ENCODE results near the gene IAPP. TPM values are rescaled to one million over a fixed set of nuclear protein-coding genes. Genes with fewer than 3 reads are reported as not detected.
"Not testable (repeated sequence)": the region's sequence is repeated elsewhere in the genome, so short reads cannot be mapped to it uniquely, and the experiment has no call there.

Gene IAPP
- total and polyA plus RNA-seq, 7 donors: 0.07 TPM; not detected in 6

DNA sequence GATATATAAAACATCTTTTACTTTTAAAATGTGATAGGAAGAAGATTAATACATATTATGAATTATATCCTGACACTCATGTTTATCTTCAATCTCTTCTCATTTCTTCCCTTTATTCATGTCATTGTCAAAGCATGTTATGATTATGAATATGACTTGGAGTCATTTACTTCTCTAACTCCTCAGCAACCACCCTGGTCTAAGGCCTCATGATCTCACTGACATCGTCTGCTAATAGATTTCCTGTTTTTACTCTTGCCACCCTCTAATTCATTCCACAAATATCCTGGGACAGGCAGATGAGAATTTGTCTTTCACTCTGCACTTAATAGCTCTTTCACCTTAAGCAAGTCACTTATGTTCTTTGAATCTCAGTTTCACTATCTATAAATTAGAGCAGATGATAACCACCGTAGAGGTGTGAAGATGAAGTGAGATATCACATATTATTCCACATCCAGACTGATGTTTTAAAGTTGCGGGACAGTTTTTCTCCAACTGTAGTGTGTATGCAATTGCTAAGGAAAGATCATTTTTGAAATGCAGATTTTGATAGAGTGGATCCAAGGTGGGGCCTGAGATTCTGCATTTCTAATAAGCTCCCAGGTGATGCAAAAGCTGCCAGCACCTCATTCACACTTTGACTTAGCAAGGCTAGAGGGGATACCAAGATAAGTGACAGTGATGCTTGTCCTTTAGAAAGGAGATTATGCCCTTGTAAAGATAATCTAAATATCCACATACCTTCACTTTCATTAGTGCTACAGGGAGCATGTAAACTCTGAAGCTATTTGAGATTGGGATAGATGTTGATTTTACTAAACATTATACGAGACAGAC is 3.3 kb upstream of the IAPP start:
- no peaks in the 10 kb centered on the region for H3K27me3 ChIP-seq (ENCODE audit: insufficient read depth in 3 of 3, low read length in 2 of 3)
- no peaks in the 10 kb centered on the region for H3K4me1 ChIP-seq
- WGBS, 3 donors: 59 to 69% (median 62%) methylated on average over 4 of the region's 4 CpGs
- no peaks in the 10 kb centered on the region for H3K36me3 ChIP-seq (ENCODE audit: insufficient read depth in 1 of 2, low read depth in 1 of 2)
- intact Hi-C loops (cut with DNase I): no loop called here
- TF ChIP-seq, protein P1, sequence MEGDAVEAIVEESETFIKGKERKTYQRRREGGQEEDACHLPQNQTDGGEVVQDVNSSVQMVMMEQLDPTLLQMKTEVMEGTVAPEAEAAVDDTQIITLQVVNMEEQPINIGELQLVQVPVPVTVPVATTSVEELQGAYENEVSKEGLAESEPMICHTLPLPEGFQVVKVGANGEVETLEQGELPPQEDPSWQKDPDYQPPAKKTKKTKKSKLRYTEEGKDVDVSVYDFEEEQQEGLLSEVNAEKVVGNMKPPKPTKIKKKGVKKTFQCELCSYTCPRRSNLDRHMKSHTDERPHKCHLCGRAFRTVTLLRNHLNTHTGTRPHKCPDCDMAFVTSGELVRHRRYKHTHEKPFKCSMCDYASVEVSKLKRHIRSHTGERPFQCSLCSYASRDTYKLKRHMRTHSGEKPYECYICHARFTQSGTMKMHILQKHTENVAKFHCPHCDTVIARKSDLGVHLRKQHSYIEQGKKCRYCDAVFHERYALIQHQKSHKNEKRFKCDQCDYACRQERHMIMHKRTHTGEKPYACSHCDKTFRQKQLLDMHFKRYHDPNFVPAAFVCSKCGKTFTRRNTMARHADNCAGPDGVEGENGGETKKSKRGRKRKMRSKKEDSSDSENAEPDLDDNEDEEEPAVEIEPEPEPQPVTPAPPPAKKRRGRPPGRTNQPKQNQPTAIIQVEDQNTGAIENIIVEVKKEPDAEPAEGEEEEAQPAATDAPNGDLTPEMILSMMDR (IDR thresholded peaks at IDR 0.05): no peak
- DNase-seq (no peak), ATAC-seq (no peak)
- no peaks in the 10 kb centered on the region for H3K9me3 ChIP-seq
- no peak overlapping the region for H3K4me3 ChIP-seq
- H3K27ac ChIP-seq: no peak overlapping the region

GRCh38 chr12:21370845-21371449 is 1.8 kb upstream of the IAPP start:
- Histone ChIP-seq H3K27me3 (ENCODE audit: insufficient read depth in 3 of 3, low read length in 2 of 3) (no peaks in the 10 kb centered on the region), H3K4me1 (no peaks in the 10 kb centered on the region), H3K27ac (no peak overlapping the region), H3K4me3 (no peak overlapping the region), H3K9me3 (no peaks in the 10 kb centered on the region), H3K36me3 (ENCODE audit: insufficient read depth in 1 of 2, low read depth in 1 of 2) (no peaks in the 10 kb centered on the region)
- TF ChIP-seq, protein P1 (IDR thresholded peaks at IDR 0.05): no peak
- DNase-seq: no peak
- no peak for ATAC-seq
- intact Hi-C loops (cut with DNase I): no loop called here
- 79 to 89% (median 86%) methylated on average over 7 of the region's 7 CpGs for WGBS, 3 donors

DNA sequence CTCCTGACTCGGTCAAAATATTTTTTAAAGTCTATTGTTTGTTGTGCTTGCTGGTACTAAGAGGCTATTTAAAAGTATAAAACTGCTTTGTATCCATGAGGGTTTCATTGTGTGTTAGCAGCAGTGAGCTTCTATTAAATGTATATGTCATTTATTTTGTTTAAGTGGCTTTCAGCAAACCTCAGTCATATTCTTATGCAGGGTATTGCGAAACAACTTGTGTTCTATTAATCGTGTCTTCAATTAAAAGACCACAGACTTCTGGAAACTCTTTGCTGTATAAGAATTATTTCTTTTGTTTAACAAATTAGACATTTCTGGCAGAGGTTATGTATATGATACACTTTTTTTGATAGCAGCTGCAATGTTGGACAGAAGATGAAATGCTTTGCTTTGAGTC is 6.5 kb downstream of the IAPP start:
- intact Hi-C loops (cut with DNase I): no loop called here
- WGBS, 3 donors: 84 to 92% (median 86%) methylated on average over 3 of the region's 3 CpGs
- no peak for ATAC-seq

DNA sequence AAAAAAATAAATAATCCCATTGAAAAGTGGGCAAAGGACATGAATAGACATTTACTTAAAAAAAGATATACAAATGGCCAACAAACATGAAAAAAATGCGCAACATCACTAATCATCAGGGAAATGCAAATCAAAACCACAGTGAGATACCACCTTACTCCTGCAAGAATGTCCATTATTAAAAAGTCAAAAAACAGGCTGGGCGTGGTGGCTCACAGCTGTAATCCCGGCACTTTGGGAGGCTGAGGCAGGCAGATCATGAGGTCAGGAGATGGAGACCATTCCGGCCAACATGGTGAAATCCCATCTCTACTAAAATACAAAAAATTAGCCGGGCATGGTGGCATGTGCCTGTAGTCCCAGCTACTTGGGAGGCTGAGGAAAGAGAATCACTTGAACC is 8.6 kb downstream of the IAPP start:
- intact Hi-C loops (cut with DNase I); H3K27me3 ChIP-seq (ENCODE audit: insufficient read depth in 3 of 3, low read length in 2 of 3); ATAC-seq; H3K27ac ChIP-seq; H3K9me3 ChIP-seq; DNase-seq; H3K36me3 ChIP-seq (ENCODE audit: insufficient read depth in 1 of 2, low read depth in 1 of 2); H3K4me1 ChIP-seq; H3K4me3 ChIP-seq: not testable (repeated sequence)
- 88 to 91% (median 89%) methylated on average over 5 of the region's 5 CpGs for WGBS, 3 donors

More for the DNA sequence above, 6.5 kb downstream of the IAPP start:
- Histone ChIP-seq H3K4me3 (no peak overlapping the region), H3K4me1 (no peaks in the 10 kb centered on the region), H3K27me3 (ENCODE audit: insufficient read depth in 3 of 3, low read length in 2 of 3) (peaks cover 0 to 3% (median 0%) of the 10 kb centered on the region in 3 donors), H3K9me3 (no peaks in the 10 kb centered on the region), H3K27ac (no peak overlapping the region), H3K36me3 (ENCODE audit: insufficient read depth in 1 of 2, low read depth in 1 of 2) (no peaks in the 10 kb centered on the region)
- TF ChIP-seq, protein P1 (IDR thresholded peaks at IDR 0.05): no peak
- DNase-seq: no peak

DNA sequence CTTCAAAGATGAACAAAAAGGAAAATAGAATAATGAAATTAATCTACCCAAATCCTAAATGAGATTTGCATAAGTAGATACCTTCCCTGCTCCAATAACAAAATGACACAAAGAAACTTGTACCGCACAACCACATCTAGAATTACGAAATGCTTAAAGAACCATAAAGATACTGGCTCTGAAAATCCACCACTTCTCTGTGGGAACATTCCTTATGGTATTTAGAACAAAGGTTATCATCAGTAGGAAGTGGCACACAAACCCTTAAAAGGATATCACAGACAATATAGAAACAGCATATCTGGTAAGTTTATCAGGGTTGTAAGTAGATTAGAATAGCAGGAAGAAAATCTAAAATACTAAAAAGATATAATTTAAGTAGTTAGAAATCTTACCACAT is 11.6 kb downstream of the IAPP start:
- intact Hi-C loops (cut with DNase I): no loop called here
- WGBS, 3 donors: 72 to 82% (median 76%) methylated on average over 2 of the region's 2 CpGs

More for the DNA sequence above, 11.6 kb downstream of the IAPP start:
- no peak overlapping the region for H3K4me3 ChIP-seq
- no peaks in the 10 kb centered on the region for H3K9me3 ChIP-seq
- no peaks in the 10 kb centered on the region for H3K36me3 ChIP-seq (ENCODE audit: insufficient read depth in 1 of 2, low read depth in 1 of 2)
- DNase-seq: no peak
- peaks cover 0 to 3% (median 0%) of the 10 kb centered on the region in 3 donors for H3K27me3 ChIP-seq (ENCODE audit: insufficient read depth in 3 of 3, low read length in 2 of 3)
- TF ChIP-seq, protein P1 (IDR thresholded peaks at IDR 0.05): no peak
- no peak for ATAC-seq
- no peak overlapping the region for H3K27ac ChIP-seq
- no peaks in the 10 kb centered on the region for H3K4me1 ChIP-seq
